Osteoblast (primary cell): ENCODE data around the gene SLC19A1. TPM values are rescaled to one million over a fixed set of nuclear protein-coding genes. Genes with fewer than 3 reads are reported as not detected.

Source experiments
- DNase-seq: peaks from one replicate; pipeline ENCODE4 v3.0.0; 2011; ENCODE audit warnings: low spot score, mixed read lengths; ENCODE audit not compliant: insufficient read length; ENCODE audit errors: missing footprints
- H2AFZ ChIP-seq: 2 replicates; pipeline ENCODE4 v1.6.0; 2011; ENCODE audit warnings: mild to moderate bottlenecking, low read length
- H3K27ac ChIP-seq: 2 replicates; pipeline ENCODE4 v1.5.1; 2011; ENCODE audit warnings: mild to moderate bottlenecking, low read depth, low read length, moderate library complexity
- H3K27me3 ChIP-seq: 2 replicates; pipeline ENCODE4 v1.6.0; 2012; ENCODE audit warnings: mild to moderate bottlenecking, control low read depth, inconsistent platforms, low read length, moderate library complexity; ENCODE audit not compliant: insufficient read depth
- H3K36me3 ChIP-seq: 2 replicates; pipeline ENCODE4 v1.5.1; 2011; ENCODE audit warnings: mild to moderate bottlenecking, low read length, control low read depth, moderate library complexity; ENCODE audit not compliant: insufficient read depth
- H3K4me1 ChIP-seq: 2 replicates; pipeline ENCODE4 v1.5.1; 2011; ENCODE audit warnings: mild to moderate bottlenecking, low read length, control low read depth, moderate library complexity; ENCODE audit not compliant: insufficient read depth
- H3K4me2 ChIP-seq: 2 replicates; pipeline ENCODE4 v1.6.0; 2011; ENCODE audit warnings: mild to moderate bottlenecking, low read length; ENCODE audit not compliant: insufficient read depth
- H3K4me3 ChIP-seq: fragments of 200-600 bp; sonication (generic); 3 replicates; pipeline ENCODE4 v1.5.1; 2012; ENCODE audit warnings: mild to moderate bottlenecking, low read length, inconsistent platforms; ENCODE audit not compliant: insufficient read depth
- H3K79me2 ChIP-seq: 2 replicates; pipeline ENCODE4 v1.6.0; 2012; ENCODE audit warnings: mild to moderate bottlenecking, low read length, control low read depth, inconsistent platforms; ENCODE audit not compliant: insufficient read depth
- H3K9me3 ChIP-seq: 2 replicates; pipeline ENCODE4 v1.5.1; 2011; ENCODE audit warnings: low read depth, low read length, control low read depth
- H4K20me1 ChIP-seq: 2 replicates; pipeline ENCODE4 v1.6.0; 2012; ENCODE audit warnings: mild to moderate bottlenecking, low read length, control low read depth; ENCODE audit not compliant: insufficient read depth
- CTCF ChIP-seq: IDR thresholded peaks from 2 replicates; pipeline ENCODE4 v1.5.1; 2011; ENCODE audit warnings: mild to moderate bottlenecking, low read depth, low read length, moderate library complexity; ENCODE audit errors: extremely low read depth
- total RNA-seq: library from RNA; depleted of rRNA; stranded (reverse); fragments of >200 nt; gene quantifications from 2 replicates; pipeline ENCODE4 v1.2.3, GENCODE V29; 2012

Gene SLC19A1
- total RNA-seq, 1 donor = 2.9 TPM

GRCh38 chr21:45541221-45542039 is 810 bp downstream of the SLC19A1 start:
- H3K36me3 ChIP-seq = no peaks in the 10 kb centered on the region
- no peaks in the 10 kb centered on the region for H3K79me2 ChIP-seq
- H3K9me3 ChIP-seq = no peaks in the 10 kb centered on the region
- peak overlapping the region; percentile 26 for H2AFZ ChIP-seq
- peak overlapping the region; percentile 47 for H3K4me2 ChIP-seq
- H3K27me3 ChIP-seq = no peaks in the 10 kb centered on the region
- H3K27ac ChIP-seq = no peak overlapping the region
- no peak for TF ChIP-seq CTCF
- DNase-seq = peak; percentile 100
- H3K4me3 ChIP-seq = peak overlapping the region; percentile 74
- no peaks in the 10 kb centered on the region for H3K4me1 ChIP-seq
- no peaks in the 10 kb centered on the region for H4K20me1 ChIP-seq

- H3K36me3 ChIP-seq = no peaks in the 10 kb centered on the region
- H2AFZ ChIP-seq = no peak overlapping the region
- DNase-seq = no peak
- no peak overlapping the region for H3K4me3 ChIP-seq
- H3K4me1 ChIP-seq = no peaks in the 10 kb centered on the region
- no peaks in the 10 kb centered on the region for H3K9me3 ChIP-seq
- no peak overlapping the region for H3K4me2 ChIP-seq
- TF ChIP-seq CTCF = no peak
- H3K27ac ChIP-seq = no peak overlapping the region
- no peaks in the 10 kb centered on the region for H3K79me2 ChIP-seq
- H3K27me3 ChIP-seq = no peaks in the 10 kb centered on the region
- no peaks in the 10 kb centered on the region for H4K20me1 ChIP-seq
These were observed 1.7 kb downstream of the SLC19A1 start for GRCh38 chr21:45540601-45540970.

- H3K27me3 ChIP-seq = no peaks in the 10 kb centered on the region
- no peak overlapping the region for H3K4me2 ChIP-seq
- H4K20me1 ChIP-seq = no peaks in the 10 kb centered on the region
- H3K4me3 ChIP-seq = no peak overlapping the region
- no peak overlapping the region for H2AFZ ChIP-seq
- DNase-seq = peak; percentile 89
- no peak for TF ChIP-seq CTCF
- H3K27ac ChIP-seq = no peak overlapping the region
- no peaks in the 10 kb centered on the region for H3K36me3 ChIP-seq
- H3K4me1 ChIP-seq = no peaks in the 10 kb centered on the region
- H3K79me2 ChIP-seq = no peaks in the 10 kb centered on the region
- H3K9me3 ChIP-seq = no peaks in the 10 kb centered on the region
These were observed 2.2 kb downstream of the SLC19A1 start for GRCh38 chr21:45539796-45540600.
